ENCODE results near the gene TRIM16.

GRCh38 chr17:15663691-15664090, 20.4 kb downstream of the TRIM16 start:
- TF ChIP-seq CTCF (IDR thresholded peaks at IDR 0.05) (no peak), ZFX (IDR thresholded peaks at IDR 0.05; ENCODE audit: borderline replicate concordance) (no peak)
